Panc1 (cell line): ENCODE results near the gene SPIRE1. TPM values are rescaled to one million over a fixed set of nuclear protein-coding genes. Genes with fewer than 3 reads are reported as not detected.

ENCODE experiments used
- ATAC-seq: fragments of 200-7000 bp; cut with Tn5 transposase; 2 replicates; pipeline ENCODE4 v1.9.1; 2020; ENCODE audit warnings: mild to moderate bottlenecking, moderate library complexity
- BruUV-seq: library from RNA; stranded (reverse); fragments of 400-500 nt; replicated peaks from 2 replicates; lab custom pipeline; 2021; lab: Mats Ljungman, UMichigan
- CTCF ChIA-PET: fragments of 300-600 bp; sonication (Branson Sonifier 250); formaldehyde crosslinking; loops from one replicate; lab custom pipeline; 2022; ENCODE audit warnings: antibody characterized with exemption; lab: Charles Lee
- POLR2A ChIA-PET: fragments of 300-600 bp; sonication (Branson Sonifier 250); formaldehyde crosslinking; loops from one replicate; lab custom pipeline; 2022; ENCODE audit warnings: antibody characterized with exemption; lab: Charles Lee
- DNase-seq: peaks from one replicate; pipeline ENCODE4 v3.0.0-alpha.2; 2010; ENCODE audit warnings: low read depth, low spot score
- H3K27ac ChIP-seq: 2 replicates; pipeline ENCODE4 v1.5.1; 2011; ENCODE audit warnings: mild to moderate bottlenecking, low read length, inconsistent platforms
- H3K27me3 ChIP-seq: fragments of 200-500 bp; sonication (Bioruptor generic); 2 replicates; pipeline ENCODE4 v1.6.0; 2014; ENCODE audit warnings: low read length, inconsistent platforms; ENCODE audit not compliant: control insufficient read depth, insufficient read depth
- H3K36me3 ChIP-seq: fragments of 200-500 bp; sonication (Bioruptor generic); 2 replicates; pipeline ENCODE4 v1.5.1; 2014; ENCODE audit warnings: inconsistent platforms, mild to moderate bottlenecking, low read length, moderate library complexity; ENCODE audit not compliant: control insufficient read depth, insufficient read depth
- H3K4me1 ChIP-seq: 2 replicates; pipeline ENCODE4 v1.5.1; 2011; ENCODE audit warnings: inconsistent platforms, mild to moderate bottlenecking, low read length, moderate library complexity; ENCODE audit not compliant: control insufficient read depth, insufficient read depth
- H3K4me3 ChIP-seq, 2 experiments: 2 replicates each; pipeline ENCODE4 v1.5.1; 2011 to 2012; ENCODE audit warnings: low read depth in 2 of 2, low read length in 2 of 2, mild to moderate bottlenecking in 2 of 2, inconsistent platforms in 1 of 2, moderate library complexity in 1 of 2
- H3K9me3 ChIP-seq: fragments of 200-500 bp; sonication (Bioruptor generic); 2 replicates; pipeline ENCODE4 v1.5.1; 2014; ENCODE audit warnings: low read depth, mild to moderate bottlenecking, inconsistent platforms, low read length, moderate library complexity; ENCODE audit not compliant: control insufficient read depth, insufficient read depth
- POLR2AphosphoS5 ChIP-seq: IDR thresholded peaks from 2 replicates; pipeline ENCODE4 v1.6.1; 2012; ENCODE audit warnings: mild to moderate bottlenecking, low read depth, low read length, moderate library complexity
- SIN3A ChIP-seq: IDR thresholded peaks from 2 replicates; pipeline ENCODE4 v1.6.1; 2012; ENCODE audit warnings: low read depth, mild to moderate bottlenecking, low read length, moderate library complexity, borderline replicate concordance; ENCODE audit not compliant: insufficient read depth
- TCF7L2 ChIP-seq: IDR thresholded peaks from 2 replicates; pipeline ENCODE4 v1.6.1; 2011; ENCODE audit warnings: mild to moderate bottlenecking, low read depth, low read length, inconsistent platforms
- in situ Hi-C: cut with HindIII; loops from 2 replicates; pipeline ENCODE4 v1.10.0; 2016; ENCODE audit warnings: low sequenced_read_pairs, low pct_unique_long_range_greater_than_20kb
- intact Hi-C: fragments of 100-400 bp; cut with micrococcal nuclease; formaldehyde crosslinking; loops from one replicate; pipeline ENCODE4 v1.10.0; 2022; ENCODE audit not compliant: unreplicated experiment
- total RNA-seq: library from RNA; stranded (reverse); gene quantifications from one replicate; pipeline ENCODE4 v1.2.1, GENCODE V29; 2021; ENCODE audit not compliant: unreplicated experiment
- TF ChIP-seq, protein P1 (sequence below): fragments of 450-650 bp; IDR thresholded peaks from 2 replicates; pipeline ENCODE4 v1.5.1; 2017; ENCODE audit warnings: mild to moderate bottlenecking
- TF ChIP-seq, protein P2 (sequence below), 2 experiments: IDR thresholded peaks; 2 replicates each; pipeline ENCODE4 v1.6.1; 2011 to 2012; ENCODE audit warnings: low read depth in 2 of 2, control low read depth in 1 of 2, low read length in 1 of 2, mild to moderate bottlenecking in 1 of 2, moderate library complexity in 1 of 2; ENCODE audit not compliant: insufficient read depth in 1 of 2

The SPIRE1 gene
- total RNA-seq, 1 experiment from 2014 or later, result 45.5 TPM

DNA sequence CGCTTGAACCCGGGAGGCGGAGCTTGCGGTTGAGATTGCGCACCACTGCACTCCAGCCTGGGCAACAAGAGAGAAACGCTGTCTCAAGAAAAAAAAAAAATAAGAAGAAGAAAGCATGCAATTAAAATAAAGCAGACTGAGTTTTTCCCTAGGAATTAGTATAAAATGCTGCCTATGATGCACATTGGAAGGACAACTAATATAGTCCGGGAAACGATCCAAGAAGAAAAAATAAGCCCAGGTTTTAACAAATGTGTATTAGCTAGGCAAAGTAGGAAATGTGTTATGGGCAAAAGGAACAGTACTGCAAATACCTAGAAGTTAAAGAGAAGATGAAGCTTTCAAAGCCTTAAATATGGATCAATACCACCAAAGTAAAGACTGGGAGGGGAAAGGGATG, 64.0 kb downstream of the SPIRE1 start:
- no peak overlapping the region for H3K4me3 ChIP-seq
- peaks cover 21% of the 10 kb centered on the region for H3K4me1 ChIP-seq
- ChIA-PET CTCF (no interaction called here), POLR2A (no interaction called here)
- DNase-seq (no peak), ATAC-seq (no peak)
- no peaks in the 10 kb centered on the region for H3K9me3 ChIP-seq
- no peak overlapping the region for H3K27ac ChIP-seq
- in situ Hi-C loops (no loop called here), intact Hi-C loops (no loop called here)
- no peak for TF ChIP-seq TCF7L2
- TF ChIP-seq, protein P1, sequence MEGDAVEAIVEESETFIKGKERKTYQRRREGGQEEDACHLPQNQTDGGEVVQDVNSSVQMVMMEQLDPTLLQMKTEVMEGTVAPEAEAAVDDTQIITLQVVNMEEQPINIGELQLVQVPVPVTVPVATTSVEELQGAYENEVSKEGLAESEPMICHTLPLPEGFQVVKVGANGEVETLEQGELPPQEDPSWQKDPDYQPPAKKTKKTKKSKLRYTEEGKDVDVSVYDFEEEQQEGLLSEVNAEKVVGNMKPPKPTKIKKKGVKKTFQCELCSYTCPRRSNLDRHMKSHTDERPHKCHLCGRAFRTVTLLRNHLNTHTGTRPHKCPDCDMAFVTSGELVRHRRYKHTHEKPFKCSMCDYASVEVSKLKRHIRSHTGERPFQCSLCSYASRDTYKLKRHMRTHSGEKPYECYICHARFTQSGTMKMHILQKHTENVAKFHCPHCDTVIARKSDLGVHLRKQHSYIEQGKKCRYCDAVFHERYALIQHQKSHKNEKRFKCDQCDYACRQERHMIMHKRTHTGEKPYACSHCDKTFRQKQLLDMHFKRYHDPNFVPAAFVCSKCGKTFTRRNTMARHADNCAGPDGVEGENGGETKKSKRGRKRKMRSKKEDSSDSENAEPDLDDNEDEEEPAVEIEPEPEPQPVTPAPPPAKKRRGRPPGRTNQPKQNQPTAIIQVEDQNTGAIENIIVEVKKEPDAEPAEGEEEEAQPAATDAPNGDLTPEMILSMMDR, result no peak
- TF ChIP-seq, protein P2, sequence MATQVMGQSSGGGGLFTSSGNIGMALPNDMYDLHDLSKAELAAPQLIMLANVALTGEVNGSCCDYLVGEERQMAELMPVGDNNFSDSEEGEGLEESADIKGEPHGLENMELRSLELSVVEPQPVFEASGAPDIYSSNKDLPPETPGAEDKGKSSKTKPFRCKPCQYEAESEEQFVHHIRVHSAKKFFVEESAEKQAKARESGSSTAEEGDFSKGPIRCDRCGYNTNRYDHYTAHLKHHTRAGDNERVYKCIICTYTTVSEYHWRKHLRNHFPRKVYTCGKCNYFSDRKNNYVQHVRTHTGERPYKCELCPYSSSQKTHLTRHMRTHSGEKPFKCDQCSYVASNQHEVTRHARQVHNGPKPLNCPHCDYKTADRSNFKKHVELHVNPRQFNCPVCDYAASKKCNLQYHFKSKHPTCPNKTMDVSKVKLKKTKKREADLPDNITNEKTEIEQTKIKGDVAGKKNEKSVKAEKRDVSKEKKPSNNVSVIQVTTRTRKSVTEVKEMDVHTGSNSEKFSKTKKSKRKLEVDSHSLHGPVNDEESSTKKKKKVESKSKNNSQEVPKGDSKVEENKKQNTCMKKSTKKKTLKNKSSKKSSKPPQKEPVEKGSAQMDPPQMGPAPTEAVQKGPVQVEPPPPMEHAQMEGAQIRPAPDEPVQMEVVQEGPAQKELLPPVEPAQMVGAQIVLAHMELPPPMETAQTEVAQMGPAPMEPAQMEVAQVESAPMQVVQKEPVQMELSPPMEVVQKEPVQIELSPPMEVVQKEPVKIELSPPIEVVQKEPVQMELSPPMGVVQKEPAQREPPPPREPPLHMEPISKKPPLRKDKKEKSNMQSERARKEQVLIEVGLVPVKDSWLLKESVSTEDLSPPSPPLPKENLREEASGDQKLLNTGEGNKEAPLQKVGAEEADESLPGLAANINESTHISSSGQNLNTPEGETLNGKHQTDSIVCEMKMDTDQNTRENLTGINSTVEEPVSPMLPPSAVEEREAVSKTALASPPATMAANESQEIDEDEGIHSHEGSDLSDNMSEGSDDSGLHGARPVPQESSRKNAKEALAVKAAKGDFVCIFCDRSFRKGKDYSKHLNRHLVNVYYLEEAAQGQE (IDR thresholded peaks at IDR 0.05; ENCODE audit: insufficient read depth in 1 of 2, low read depth in 2 of 2, low read length in 1 of 2), result no peak
- no peak for TF ChIP-seq SIN3A
- H3K36me3 ChIP-seq, result no peaks in the 10 kb centered on the region
- no TSS peak for BruUV-seq
- H3K27me3 ChIP-seq, result no peaks in the 10 kb centered on the region

DNA sequence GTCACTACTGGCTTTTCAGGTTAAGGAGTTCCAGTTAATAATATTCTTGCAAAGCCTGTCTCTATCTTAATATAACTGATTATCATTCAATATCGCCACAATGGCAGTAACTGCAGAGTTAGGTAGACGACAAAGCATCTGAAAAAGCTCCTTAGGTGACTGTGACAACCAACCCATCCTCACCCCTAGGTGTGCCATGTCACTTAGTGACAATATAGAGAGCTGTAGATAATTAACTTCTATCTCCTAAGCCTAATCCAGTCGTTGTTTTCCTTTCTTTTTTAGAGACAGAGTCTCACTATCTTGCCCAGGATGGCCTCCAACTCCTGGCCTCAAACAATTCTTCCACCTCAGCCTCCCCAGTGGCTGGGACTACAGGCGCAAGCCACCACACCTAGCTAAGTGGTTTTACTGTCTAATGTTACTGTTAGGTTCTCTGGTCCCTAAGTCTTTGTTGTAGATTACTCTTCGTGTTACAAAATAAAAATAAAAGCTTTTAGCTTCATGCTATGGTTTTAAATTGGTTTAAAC, 65.2 kb downstream of the SPIRE1 start:
- H3K4me3 ChIP-seq, result no peak overlapping the region
- ChIA-PET POLR2A (interaction anchor here (0.6 kb wide), 2 partner anchors 9 to 48 kb away, joined by 4 to 5 read pairs; no protein-coding TSS in a partner anchor), CTCF (interaction anchor here (1.0 kb wide), 1 partner anchor 1221 kb away, joined by 3 read pairs; no protein-coding TSS in a partner anchor)
- H3K27me3 ChIP-seq, result no peaks in the 10 kb centered on the region
- no peaks in the 10 kb centered on the region for H3K36me3 ChIP-seq
- DNase-seq, result no peak
- in situ Hi-C loops (no loop called here), intact Hi-C loops (no loop called here)
- no peak for ATAC-seq
- H3K27ac ChIP-seq, result no peak overlapping the region
- TF ChIP-seq, protein P1, result no peak
- no peak for TF ChIP-seq TCF7L2
- no peak for TF ChIP-seq POLR2AphosphoS5
- TF ChIP-seq SIN3A, result no peak
- TF ChIP-seq, protein P2 (IDR thresholded peaks at IDR 0.05; ENCODE audit: insufficient read depth in 1 of 2, low read depth in 2 of 2, low read length in 1 of 2), result no peak
- peaks cover 10% of the 10 kb centered on the region for H3K4me1 ChIP-seq
- no peaks in the 10 kb centered on the region for H3K9me3 ChIP-seq
- BruUV-seq, result no TSS peak
